Esophagus squamous epithelium (tissue), 4 donors: ENCODE measurements around the gene SH3PXD2B.

Source experiments
- CTCF ChIP-seq, 6 experiments: fragments of 450-650 bp in 4 of 6; fragments of 200-600 bp in 2 of 6; sonication (generic) in 2 of 6; IDR thresholded peaks; one replicate each; pipeline ENCODE4 v1.5.1; 2016 to 2019; ENCODE audit warnings: antibody characterized with exemption in 6 of 6, mild to moderate bottlenecking in 4 of 6, moderate library complexity in 4 of 6
- POLR2A ChIP-seq, 4 donors: fragments of 450-650 bp; IDR thresholded peaks; one replicate each; pipeline ENCODE4 v1.6.1; 2017; ENCODE audit warnings: antibody characterized with exemption in 4 of 4, mild to moderate bottlenecking in 4 of 4, moderate library complexity in 3 of 4

GRCh38 chr5:172335721-172336120 lies 118.6 kb downstream of the SH3PXD2B start:
- TF ChIP-seq POLR2A (IDR thresholded peaks at IDR 0.05) (no peak), CTCF (IDR thresholded peaks at IDR 0.05) (no peak)
